ACHN (cell line): ENCODE data around the gene XBP1.
A peak's percentile ranks its signal among the peaks of the same experiment; 100 is the strongest.
"Not testable (repeated sequence)": the region's sequence is repeated elsewhere in the genome, so short reads cannot be mapped to it uniquely, and the experiment has no call there.

Source experiments
- DNase-seq: peaks from one replicate; pipeline ENCODE4 v3.0.0-alpha.2; 2015
- in situ Hi-C: cut with HindIII; loops from 2 replicates; pipeline ENCODE4 v1.10.0; 2017; ENCODE audit warnings: low sequenced_read_pairs, low pct_ligation_motif_present, low pct_unique_long_range_greater_than_20kb

XBP1 gene

GRCh38 chr22:28820885-28821284 lies 20.5 kb upstream of the XBP1 start:
- in situ Hi-C loops, result no loop called here
- DNase-seq, result no peak

- DNase-seq, result no peak
- in situ Hi-C loops, result no loop called here
Observed at GRCh38 chr22:28819253-28820096, 19.1 kb upstream of the XBP1 start.

- in situ Hi-C loops, result no loop called here
- no peak for DNase-seq
Observed at GRCh38 chr22:28817919-28818859, 17.8 kb upstream of the XBP1 start.

- DNase-seq, result no peak
Observed at GRCh38 chr22:28817064-28817463, 16.7 kb upstream of the XBP1 start.

GRCh38 chr22:28815729-28816128 lies 15.4 kb upstream of the XBP1 start:
- in situ Hi-C loops, result no loop called here
- no peak for DNase-seq

More at GRCh38 chr22:28817064-28817463, 16.7 kb upstream of the XBP1 start:
- in situ Hi-C loops, result no loop called here

- DNase-seq, result no peak
- in situ Hi-C loops, result no loop called here
Observed at GRCh38 chr22:28815111-28815510, 14.7 kb upstream of the XBP1 start.

- in situ Hi-C loops, result no loop called here
- no peak for DNase-seq
Observed at GRCh38 chr22:28813772-28814518, 13.6 kb upstream of the XBP1 start.

GRCh38 chr22:28812516-28812915 lies 12.1 kb upstream of the XBP1 start:
- DNase-seq, result no peak
- in situ Hi-C loops, result no loop called here

GRCh38 chr22:28810821-28811491 lies 10.6 kb upstream of the XBP1 start:
- in situ Hi-C loops, result no loop called here
- DNase-seq, result no peak

GRCh38 chr22:28808716-28809355 lies 8.5 kb upstream of the XBP1 start:
- in situ Hi-C loops, result no loop called here
- DNase-seq, result no peak

- in situ Hi-C loops, DNase-seq: not testable (repeated sequence)
Observed at GRCh38 chr22:28805426-28805825, 5.1 kb upstream of the XBP1 start.

- in situ Hi-C loops, result no loop called here
- DNase-seq, result no peak
Observed at GRCh38 chr22:28802595-28803123, 2.3 kb upstream of the XBP1 start.

GRCh38 chr22:28801845-28802594 lies 1.7 kb upstream of the XBP1 start:
- DNase-seq, result no peak
- in situ Hi-C loops, result no loop called here

- peak; percentile 59 for DNase-seq
- in situ Hi-C loops, result no loop called here
Observed at GRCh38 chr22:28799606-28800307, 612 bp downstream of the XBP1 start.

GRCh38 chr22:28798810-28799605 lies 1.4 kb downstream of the XBP1 start:
- peak; percentile 79 for DNase-seq
- in situ Hi-C loops, result no loop called here
